Effector memory CD8-positive, alpha-beta T cell (primary cell): Measurements from ENCODE around the gene SKAP1.
A peak's percentile ranks its signal among the peaks of the same experiment; 100 is the strongest.
"Not testable (repeated sequence)": the region's sequence is repeated elsewhere in the genome, so short reads cannot be mapped to it uniquely, and the experiment has no call there.

Source experiments
- ATAC-seq: fragments of 150-1000 bp; cut with Tn5 transposase; replicated peaks from 2 replicates; pipeline ENCODE4 v1.10.0; 2021; ENCODE audit warnings: mild to moderate bottlenecking, moderate library complexity
- DNase-seq, 3 experiments: peaks; one replicate each; pipeline ENCODE4 v3.0.0; 2021
- H3K27ac Mint-ChIP-seq, 2 donors: one replicate each; pipeline ENCODE4 v1.8.0; 2022; ENCODE audit warnings: mild to moderate bottlenecking in 2 of 2, mixed read lengths in 2 of 2, moderate library complexity in 2 of 2
- H3K27me3 Mint-ChIP-seq, 2 donors: one replicate each; pipeline ENCODE4 v1.8.0; 2022; ENCODE audit warnings: mixed read lengths in 2 of 2
- H3K36me3 Mint-ChIP-seq: one replicate; pipeline ENCODE4 v1.8.0; 2022; ENCODE audit warnings: mild to moderate bottlenecking, moderate library complexity, mixed read lengths; ENCODE audit not compliant: insufficient read depth
- H3K4me1 Mint-ChIP-seq, 2 donors: one replicate each; pipeline ENCODE4 v1.8.0; 2022; ENCODE audit warnings: low read depth in 2 of 2, mixed read lengths in 2 of 2
- H3K4me3 Mint-ChIP-seq, 2 donors: one replicate each; pipeline ENCODE4 v1.8.0; 2022; ENCODE audit warnings: mild to moderate bottlenecking in 2 of 2, mixed read lengths in 2 of 2, moderate library complexity in 2 of 2
- H3K9me3 Mint-ChIP-seq, 2 donors: one replicate each; pipeline ENCODE4 v1.8.0; 2022; ENCODE audit warnings: mixed read lengths in 2 of 2

SKAP1 gene

DNA sequence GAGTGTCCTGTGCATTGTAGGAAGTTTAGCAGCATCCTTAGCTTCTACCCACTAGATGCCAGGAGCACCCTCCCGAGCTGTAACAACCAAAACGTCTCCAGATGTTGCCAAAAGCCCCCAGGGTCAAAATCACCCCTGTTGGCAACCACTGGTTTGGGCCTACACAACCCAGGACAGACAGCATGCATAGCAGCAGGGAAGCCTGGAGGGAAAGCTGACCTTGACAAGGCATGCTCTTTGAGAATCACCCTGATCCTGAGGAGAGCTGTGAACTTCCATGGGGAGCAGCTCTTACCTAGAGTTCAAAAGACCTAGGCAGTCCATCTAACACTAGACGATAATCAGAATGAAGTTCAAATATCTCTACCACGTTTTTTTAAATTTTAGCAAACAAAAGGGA is 9.2 kb downstream of the SKAP1 start:
- H3K27me3 Mint-ChIP-seq, result no peaks in the 10 kb centered on the region
- no peaks in the 10 kb centered on the region for H3K9me3 Mint-ChIP-seq
- H3K36me3 Mint-ChIP-seq, result peaks cover 20% of the 10 kb centered on the region
- ATAC-seq (no peak), DNase-seq (no peak)
- peak overlapping the region in 1 of 2 donors; percentile 13 for H3K4me3 Mint-ChIP-seq
- H3K4me1 Mint-ChIP-seq, result peaks cover 38 to 62% of the 10 kb centered on the region in 2 donors
- peak overlapping the region; percentile 6 to 35 for H3K27ac Mint-ChIP-seq

DNA sequence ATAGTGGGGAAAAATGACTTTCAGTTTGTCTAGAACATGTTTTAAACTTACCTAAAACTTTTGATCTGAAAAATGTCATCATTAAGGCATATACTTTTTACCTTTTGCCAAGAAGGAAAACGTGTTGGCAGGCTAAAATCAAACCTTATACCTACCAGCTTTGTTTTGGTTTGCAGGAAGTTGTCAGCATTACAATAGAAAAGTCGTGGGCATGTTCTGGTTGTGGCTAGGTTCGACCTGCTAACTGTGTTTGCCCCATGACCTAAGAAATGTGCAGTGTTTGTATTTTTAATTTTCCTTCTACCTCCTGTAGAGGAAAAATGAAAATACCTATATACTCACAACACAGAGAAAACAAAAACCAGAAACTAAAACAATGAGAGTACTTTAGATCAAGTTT is 13.0 kb downstream of the SKAP1 start:
- peak; percentile 54 for ATAC-seq

DNA sequence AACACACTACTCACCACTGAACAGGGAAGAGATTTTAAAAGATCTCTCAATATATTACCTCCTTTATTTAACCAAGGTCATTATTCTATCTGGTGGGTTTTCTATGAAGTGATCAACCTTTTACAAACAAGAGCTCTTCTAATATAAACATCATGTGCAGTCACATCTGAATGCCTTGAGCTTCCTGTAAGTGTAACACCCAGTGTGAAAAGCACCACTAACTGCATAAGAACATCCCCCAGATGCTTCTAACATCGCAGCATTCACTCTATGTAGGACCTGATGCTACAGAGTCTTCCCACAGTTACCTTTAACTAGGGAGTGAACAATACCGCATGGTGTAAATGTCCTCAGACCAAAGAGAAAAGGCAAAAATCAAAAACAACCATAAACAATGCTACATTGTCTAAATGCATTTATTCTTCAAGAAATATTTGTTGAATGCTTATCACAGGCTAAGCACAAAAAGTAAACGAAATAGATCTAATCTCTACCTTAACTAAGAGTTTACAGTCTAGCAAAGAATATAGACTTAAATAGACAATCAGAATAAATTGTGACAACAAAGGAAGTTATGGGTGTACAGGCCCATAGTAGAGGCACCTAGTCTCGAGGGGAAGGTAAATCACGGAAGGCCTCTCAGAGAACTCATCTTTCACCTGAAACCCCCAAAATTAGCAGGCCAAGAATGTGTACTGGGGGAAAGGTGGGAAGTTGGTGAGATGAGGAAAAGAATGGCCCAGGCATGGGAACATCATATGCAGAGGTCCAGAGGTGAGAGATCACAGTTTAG is 16.2 kb downstream of the SKAP1 start:
- peaks cover 54 to 74% of the 10 kb centered on the region in 2 donors for H3K4me1 Mint-ChIP-seq
- DNase-seq, result no peak

More for the DNA sequence above, 13.0 kb downstream of the SKAP1 start:
- Mint-ChIP-seq H3K4me3 (peak overlapping the region; percentile 56 to 60), H3K27ac (peak overlapping the region; percentile 86 to 90), H3K36me3 (peaks cover 23% of the 10 kb centered on the region), H3K27me3 (no peaks in the 10 kb centered on the region), H3K4me1 (peaks cover 59 to 72% of the 10 kb centered on the region in 2 donors), H3K9me3 (no peaks in the 10 kb centered on the region)
- DNase-seq, result no peak

DNA sequence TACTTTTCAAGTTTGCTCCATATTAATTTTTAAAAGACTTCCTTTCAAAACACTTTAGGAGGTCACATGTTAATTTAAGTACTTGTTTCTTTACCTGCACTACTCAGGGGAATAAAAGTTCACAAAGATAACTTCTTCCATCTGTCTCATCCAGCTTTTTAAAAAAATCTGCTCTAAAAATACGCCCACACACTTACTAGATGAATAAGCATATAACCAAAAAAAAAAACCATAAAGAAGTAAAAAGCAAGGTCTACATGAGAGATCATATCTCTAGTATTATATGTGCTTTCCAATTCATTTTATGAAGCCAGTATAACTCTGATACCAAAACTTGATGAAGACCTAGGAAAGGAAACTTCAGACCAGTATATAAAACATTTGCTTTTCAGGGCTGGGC is 17.2 kb downstream of the SKAP1 start:
- Mint-ChIP-seq H3K4me1 (peaks cover 50 to 71% of the 10 kb centered on the region in 2 donors), H3K9me3 (no peaks in the 10 kb centered on the region), H3K4me3 (peak overlapping the region; percentile 53 to 55), H3K27ac (peak overlapping the region; percentile 71 to 86), H3K27me3 (no peaks in the 10 kb centered on the region), H3K36me3 (peaks cover 45% of the 10 kb centered on the region)
- no peak for DNase-seq
- no peak for ATAC-seq

More for the DNA sequence above, 16.2 kb downstream of the SKAP1 start:
- H3K4me3 Mint-ChIP-seq, result peak overlapping the region; percentile 55 to 62
- H3K27ac Mint-ChIP-seq, result peak overlapping the region; percentile 71 to 86
- peaks cover 43% of the 10 kb centered on the region for H3K36me3 Mint-ChIP-seq
- peak; percentile 83 for ATAC-seq
- no peaks in the 10 kb centered on the region for H3K9me3 Mint-ChIP-seq
- no peaks in the 10 kb centered on the region for H3K27me3 Mint-ChIP-seq

DNA sequence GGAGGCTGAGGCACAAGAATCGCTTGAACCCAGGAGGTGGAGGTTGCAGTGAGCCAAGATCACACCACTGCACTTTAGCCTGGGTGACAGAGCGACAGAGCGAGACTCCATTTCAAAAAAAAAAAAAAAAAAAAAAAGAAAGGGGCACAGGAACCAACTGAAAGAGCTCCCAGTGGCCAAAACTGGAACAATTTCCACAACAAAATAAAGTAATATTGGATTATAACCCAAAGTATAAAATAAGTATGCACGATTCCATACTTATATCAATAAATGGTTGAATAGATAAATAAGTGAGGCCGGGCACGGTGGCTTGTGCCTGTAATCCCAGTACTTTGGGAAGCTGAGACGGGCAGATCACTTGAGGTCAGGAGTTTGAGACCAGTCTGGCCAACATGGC is 19.2 kb downstream of the SKAP1 start:
- Mint-ChIP-seq H3K27ac (peak overlapping the region in 1 of 2 donors; percentile 73), H3K4me1 (peaks cover 46 to 68% of the 10 kb centered on the region in 2 donors), H3K36me3 (peaks cover 55% of the 10 kb centered on the region)
- not testable (repeated sequence) for H3K9me3 Mint-ChIP-seq, H3K4me3 Mint-ChIP-seq, DNase-seq, H3K27me3 Mint-ChIP-seq, ATAC-seq

DNA sequence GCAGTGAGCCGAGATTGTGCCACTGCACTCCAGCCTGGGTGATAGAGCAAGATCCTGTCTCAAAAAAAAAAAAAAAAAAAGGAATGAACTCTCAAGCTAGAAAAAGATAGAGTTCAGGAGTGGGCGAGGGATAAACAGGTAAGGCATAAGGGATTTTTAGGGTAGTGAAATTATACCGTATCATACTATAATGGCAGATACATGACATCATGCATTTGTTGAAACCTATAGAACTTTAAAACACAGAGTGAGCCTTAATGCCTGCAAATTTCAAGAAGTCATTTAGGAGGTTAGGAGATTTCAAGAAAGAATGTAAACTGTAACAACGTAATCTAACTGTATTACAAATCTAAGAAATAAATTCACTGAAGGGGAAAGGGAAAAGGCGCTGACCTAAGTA is 20.4 kb downstream of the SKAP1 start:
- H3K27ac Mint-ChIP-seq, result no peak overlapping the region
- H3K4me1 Mint-ChIP-seq, result peaks cover 40 to 67% of the 10 kb centered on the region in 2 donors
- DNase-seq (no peak), ATAC-seq (no peak)
- H3K36me3 Mint-ChIP-seq, result peaks cover 51% of the 10 kb centered on the region
- no peaks in the 10 kb centered on the region for H3K27me3 Mint-ChIP-seq
- H3K4me3 Mint-ChIP-seq, result no peak overlapping the region
- no peaks in the 10 kb centered on the region for H3K9me3 Mint-ChIP-seq

DNA sequence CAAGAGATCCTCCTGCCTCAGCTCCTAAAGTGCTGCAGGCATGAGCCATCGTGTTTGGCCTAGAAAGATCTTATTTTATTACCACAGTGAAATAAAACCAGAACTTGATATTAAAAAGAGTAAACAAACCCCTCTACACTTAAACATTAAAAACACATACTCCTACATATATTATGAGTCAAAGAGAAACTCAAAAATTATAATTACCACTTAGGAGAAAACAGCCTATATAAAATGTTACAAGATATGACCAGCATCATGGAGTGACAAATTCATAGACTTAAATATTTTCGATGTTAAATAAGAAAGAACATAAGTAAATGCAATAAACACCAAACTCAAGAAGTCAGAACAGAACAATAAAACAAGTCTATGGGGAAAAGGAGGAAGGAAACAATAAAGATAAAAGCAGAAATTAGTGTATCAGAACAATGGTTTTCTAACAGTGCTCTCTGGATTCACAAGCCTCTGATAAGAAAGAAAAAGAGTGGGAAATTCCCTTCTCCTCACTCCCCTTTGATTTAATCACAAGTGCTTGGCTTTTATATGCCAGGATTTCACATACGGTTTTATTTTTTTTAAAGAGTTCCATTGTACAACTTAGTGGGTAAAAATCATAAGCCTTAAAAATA is 23.0 kb downstream of the SKAP1 start:
- peak overlapping the region; percentile 15 to 39 for H3K4me3 Mint-ChIP-seq
- ATAC-seq (no peak), DNase-seq (no peak)
- no peaks in the 10 kb centered on the region for H3K27me3 Mint-ChIP-seq
- H3K9me3 Mint-ChIP-seq, result no peaks in the 10 kb centered on the region
- H3K4me1 Mint-ChIP-seq, result peaks cover 26 to 55% of the 10 kb centered on the region in 2 donors
- H3K36me3 Mint-ChIP-seq, result peaks cover 49% of the 10 kb centered on the region
- H3K27ac Mint-ChIP-seq, result peak overlapping the region; percentile 33 to 76

DNA sequence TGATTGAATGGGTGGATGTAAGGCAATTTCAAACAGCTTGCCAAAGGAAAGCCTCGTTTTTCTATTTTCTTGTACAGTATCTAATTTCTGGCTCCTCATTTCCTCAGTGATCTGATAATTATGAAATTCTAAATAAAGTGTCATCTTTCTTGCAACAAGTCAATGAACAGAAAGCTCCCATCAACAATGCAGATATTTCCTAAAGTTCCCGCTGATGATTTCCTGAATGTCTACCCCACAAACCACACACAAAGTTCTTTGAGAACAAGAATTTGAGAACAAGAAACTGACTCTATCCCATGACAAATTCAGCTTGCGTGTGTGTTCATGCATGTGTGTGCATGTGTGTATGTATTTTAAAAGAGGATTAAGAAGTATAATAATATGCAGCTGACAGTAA is 35.2 kb downstream of the SKAP1 start:
- Mint-ChIP-seq H3K4me3 (no peak overlapping the region), H3K36me3 (peaks cover 61% of the 10 kb centered on the region), H3K9me3 (no peaks in the 10 kb centered on the region), H3K27me3 (no peaks in the 10 kb centered on the region), H3K27ac (no peak overlapping the region), H3K4me1 (peaks cover 10 to 40% of the 10 kb centered on the region in 2 donors)
- no peak for ATAC-seq
- no peak for DNase-seq

DNA sequence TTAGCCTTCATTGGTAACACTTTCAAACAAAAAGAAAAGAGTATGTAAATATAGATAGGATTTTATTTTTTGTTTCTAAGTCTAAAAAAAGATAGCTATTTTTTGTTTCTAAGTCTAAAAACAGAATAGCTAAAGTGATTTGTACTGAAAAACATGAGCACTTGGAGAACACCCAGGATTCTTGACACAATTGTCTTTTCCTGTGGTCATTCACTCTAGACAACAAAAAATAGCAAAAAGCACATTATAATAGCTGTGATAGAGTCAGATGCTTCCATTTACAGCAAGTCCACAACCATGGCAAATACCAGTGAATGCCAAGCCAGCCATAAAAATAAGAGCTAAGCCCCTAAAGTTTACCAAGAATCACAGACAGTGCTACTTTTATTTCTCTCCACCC is 36.7 kb downstream of the SKAP1 start:
- no peaks in the 10 kb centered on the region for H3K9me3 Mint-ChIP-seq
- no peak overlapping the region for H3K27ac Mint-ChIP-seq
- peaks cover 61% of the 10 kb centered on the region for H3K36me3 Mint-ChIP-seq
- H3K27me3 Mint-ChIP-seq, result no peaks in the 10 kb centered on the region
- no peak for ATAC-seq
- no peak overlapping the region for H3K4me3 Mint-ChIP-seq
- no peak for DNase-seq
- H3K4me1 Mint-ChIP-seq, result peaks cover 10 to 40% of the 10 kb centered on the region in 2 donors

DNA sequence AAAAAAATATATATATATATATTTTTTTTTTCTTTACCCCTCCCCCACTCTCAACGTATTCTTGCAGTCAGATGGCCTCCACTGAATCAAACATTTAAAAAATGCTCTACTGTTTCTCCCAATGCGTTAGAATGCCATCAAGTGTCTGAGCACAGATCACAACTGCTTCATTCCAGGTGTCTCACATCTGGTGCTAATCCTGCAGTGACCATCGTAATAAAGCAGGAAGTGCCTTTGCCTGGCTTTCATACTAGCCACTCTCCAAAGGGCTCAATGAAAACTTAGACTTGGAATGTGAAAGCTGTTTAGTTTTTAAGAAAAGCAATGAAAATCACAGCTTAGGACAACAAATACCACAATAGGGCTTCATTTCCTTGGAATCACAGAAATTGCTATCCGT is 37.2 kb downstream of the SKAP1 start:
- H3K9me3 Mint-ChIP-seq, result no peaks in the 10 kb centered on the region
- H3K27ac Mint-ChIP-seq, result no peak overlapping the region
- H3K4me1 Mint-ChIP-seq, result peaks cover 10 to 40% of the 10 kb centered on the region in 2 donors
- H3K4me3 Mint-ChIP-seq, result no peak overlapping the region
- ATAC-seq (no peak), DNase-seq (no peak)
- no peaks in the 10 kb centered on the region for H3K27me3 Mint-ChIP-seq
- peaks cover 61% of the 10 kb centered on the region for H3K36me3 Mint-ChIP-seq

DNA sequence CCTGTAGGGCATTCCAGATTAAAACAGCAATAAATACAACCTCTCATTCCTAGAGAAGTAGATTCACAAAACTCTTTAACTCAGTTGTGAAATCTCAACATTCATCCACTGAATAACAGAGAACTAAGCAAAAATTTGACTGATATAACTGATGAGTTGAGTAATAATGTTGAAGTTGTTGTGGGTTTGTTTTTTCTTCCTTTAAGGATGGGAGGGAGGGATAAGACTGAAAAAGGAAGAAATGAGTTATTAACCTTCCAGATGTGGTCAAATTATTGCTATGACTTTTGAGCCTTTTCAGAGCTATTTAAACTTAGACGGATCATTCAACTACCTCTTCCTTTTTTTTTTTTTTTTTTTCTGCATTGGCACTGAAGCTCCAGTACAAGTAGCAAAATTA is 38.6 kb downstream of the SKAP1 start:
- H3K9me3 Mint-ChIP-seq, result no peaks in the 10 kb centered on the region
- peaks cover 59% of the 10 kb centered on the region for H3K36me3 Mint-ChIP-seq
- DNase-seq, result no peak
- H3K27ac Mint-ChIP-seq, result peak overlapping the region in 1 of 2 donors; percentile 58
- no peaks in the 10 kb centered on the region for H3K27me3 Mint-ChIP-seq
- no peak overlapping the region for H3K4me3 Mint-ChIP-seq
- ATAC-seq, result no peak
- peaks cover 14 to 41% of the 10 kb centered on the region in 2 donors for H3K4me1 Mint-ChIP-seq

DNA sequence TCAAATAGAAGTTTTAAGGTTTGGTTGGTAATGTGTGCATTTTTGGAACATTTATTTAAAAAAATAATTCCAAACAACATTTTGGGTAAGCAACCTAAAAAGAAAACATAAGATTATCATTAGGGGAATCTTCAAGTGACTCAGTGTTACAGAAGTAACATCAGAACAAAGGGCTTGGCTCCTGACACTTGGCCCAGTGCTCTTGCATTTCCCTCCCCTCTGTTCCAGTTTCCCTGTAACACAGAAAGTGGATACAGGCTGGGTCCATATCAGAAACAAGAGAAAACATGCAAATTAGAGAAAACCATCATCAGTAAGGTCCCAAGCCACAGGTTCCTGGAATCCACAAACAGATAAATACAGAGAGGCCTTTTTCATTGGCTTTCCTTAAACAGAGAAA is 40.1 kb downstream of the SKAP1 start:
- peaks cover 48% of the 10 kb centered on the region for H3K36me3 Mint-ChIP-seq

DNA sequence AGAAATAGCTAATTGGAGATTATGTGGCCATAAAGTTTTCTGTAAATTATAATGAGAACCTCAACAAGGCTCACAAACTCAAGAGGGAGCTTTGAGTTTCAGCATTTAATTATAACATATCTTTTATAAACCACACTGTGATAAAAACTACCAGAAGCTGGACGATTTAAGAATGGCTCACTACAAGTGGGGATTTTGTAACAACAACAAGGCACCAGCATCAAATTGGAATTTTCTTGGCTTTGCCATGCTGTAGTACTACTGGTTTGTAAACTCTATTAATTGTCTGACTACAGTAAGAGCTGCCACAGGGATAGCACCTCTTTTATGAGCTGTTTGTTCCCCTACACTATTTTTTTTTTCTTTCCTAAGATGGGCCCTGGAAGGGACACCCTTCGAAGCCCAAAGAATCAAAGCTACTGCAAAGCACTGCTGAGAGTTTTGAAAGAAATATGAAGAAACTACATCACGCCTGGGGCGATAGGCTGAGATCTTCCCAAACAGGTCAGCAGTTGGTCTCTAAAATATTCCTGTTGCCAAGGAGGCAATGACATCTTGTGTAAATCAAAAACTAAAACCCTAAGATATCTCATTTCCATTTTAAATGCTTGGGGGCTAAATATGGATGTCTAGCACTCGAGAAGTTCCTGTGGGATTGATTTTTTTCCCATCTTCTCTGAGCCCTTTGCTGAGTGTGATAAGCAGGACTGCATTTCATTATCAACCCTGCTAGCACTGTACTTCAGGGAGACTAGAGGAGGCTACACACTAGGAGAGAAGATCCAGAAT is 40.9 kb downstream of the SKAP1 start:
- H3K27ac Mint-ChIP-seq, result peak overlapping the region in 1 of 2 donors; percentile 55

More for the DNA sequence above, 40.1 kb downstream of the SKAP1 start:
- Mint-ChIP-seq H3K27ac (no peak overlapping the region), H3K4me3 (no peak overlapping the region), H3K4me1 (peaks cover 22 to 48% of the 10 kb centered on the region in 2 donors), H3K27me3 (no peaks in the 10 kb centered on the region), H3K9me3 (no peaks in the 10 kb centered on the region)
- ATAC-seq (no peak), DNase-seq (no peak)

More for the DNA sequence above, 40.9 kb downstream of the SKAP1 start:
- Mint-ChIP-seq H3K9me3 (no peaks in the 10 kb centered on the region), H3K4me3 (no peak overlapping the region), H3K27me3 (no peaks in the 10 kb centered on the region), H3K36me3 (peaks cover 40% of the 10 kb centered on the region), H3K4me1 (peaks cover 27 to 54% of the 10 kb centered on the region in 2 donors)
- DNase-seq, result no peak
- ATAC-seq, result no peak
